LoVo (cell line): ENCODE data around the gene MARCKSL1.
"Not testable (repeated sequence)": the region's sequence is repeated elsewhere in the genome, so short reads cannot be mapped to it uniquely, and the experiment has no call there.

ENCODE experiments used
- DNase-seq: peaks from one replicate; pipeline ENCODE4 v3.0.0-alpha.2; 2016; ENCODE audit warnings: low spot score

The MARCKSL1 gene

GRCh38 chr1:32333251-32333963 lies 2.6 kb downstream of the MARCKSL1 start:
- DNase-seq, result no peak

GRCh38 chr1:32332290-32333079 lies 3.5 kb downstream of the MARCKSL1 start:
- DNase-seq, result no peak

- no peak for DNase-seq
Observed at GRCh38 chr1:32331549-32331948, 4.5 kb downstream of the MARCKSL1 start.

GRCh38 chr1:32330558-32331151 lies 5.4 kb downstream of the MARCKSL1 start:
- no peak for DNase-seq

- DNase-seq, result no peak
Observed at GRCh38 chr1:32329931-32330466, 6.0 kb downstream of the MARCKSL1 start.

- DNase-seq, result no peak
Observed at GRCh38 chr1:32327204-32327603, 8.8 kb downstream of the MARCKSL1 start.

GRCh38 chr1:32321712-32322291 lies 14.2 kb downstream of the MARCKSL1 start:
- DNase-seq, result peak; percentile 88

GRCh38 chr1:32318127-32318869 lies 17.7 kb downstream of the MARCKSL1 start:
- no peak for DNase-seq

- DNase-seq, result no peak
Observed at GRCh38 chr1:32316903-32317277, 19.1 kb downstream of the MARCKSL1 start.

GRCh38 chr1:32311709-32312393 lies 24.2 kb downstream of the MARCKSL1 start:
- DNase-seq, result no peak

- no peak for DNase-seq
Observed at GRCh38 chr1:32309960-32310359, 26.1 kb downstream of the MARCKSL1 start.

- DNase-seq, result no peak
Observed at GRCh38 chr1:32307324-32307723, 28.7 kb downstream of the MARCKSL1 start.

- DNase-seq, result no peak
Observed at GRCh38 chr1:32305310-32305709, 30.7 kb downstream of the MARCKSL1 start.

GRCh38 chr1:32303997-32304622 lies 31.9 kb downstream of the MARCKSL1 start:
- no peak for DNase-seq

- DNase-seq, result no peak
Observed at GRCh38 chr1:32303358-32303757, 32.7 kb downstream of the MARCKSL1 start.

- DNase-seq, result no peak
Observed at GRCh38 chr1:32299327-32299726, 36.7 kb downstream of the MARCKSL1 start.

GRCh38 chr1:32298211-32298610 lies 37.8 kb downstream of the MARCKSL1 start:
- not testable (repeated sequence) for DNase-seq

GRCh38 chr1:32291708-32292538 lies 44.1 kb downstream of the MARCKSL1 start, which contains the start of gene HDAC1:
Gene HDAC1, plus strand, starts transcription at chr1:32292083. Its CDS starts 87 bp downstream, at chr1:32292170.
- peak; percentile 98 for DNase-seq

GRCh38 chr1:32291145-32291707 lies 44.8 kb downstream of the MARCKSL1 start:
- DNase-seq, result peak; percentile 75
